H1 (cell line): ENCODE results near the gene PDP2.
"Not testable (repeated sequence)": the region's sequence is repeated elsewhere in the genome, so short reads cannot be mapped to it uniquely, and the experiment has no call there.

ENCODE experiments used
- EZH2 ChIP-seq: fragments of 200-600 bp; sonication (generic); IDR thresholded peaks from 2 replicates; pipeline ENCODE4 v1.7.1; 2012; ENCODE audit warnings: low read depth, mild to moderate bottlenecking, moderate library complexity, low read length, inconsistent platforms; ENCODE audit not compliant: severe bottlenecking
- POLR2A ChIP-seq, 2 experiments: IDR thresholded peaks; 1 replicate in 1 of 2; 2 replicates in 1 of 2; pipeline ENCODE4 v1.6.1; 2011; ENCODE audit warnings: low read depth in 2 of 2, low read length in 2 of 2, mild to moderate bottlenecking in 2 of 2; ENCODE audit errors: control extremely low read depth in 1 of 2
- POLR2AphosphoS5 ChIP-seq: IDR thresholded peaks from 2 replicates; pipeline ENCODE4 v1.6.1; 2011; ENCODE audit warnings: low read depth, low read length
- RAD21 ChIP-seq, 2 experiments: IDR thresholded peaks in 1 of 2; conservative IDR thresholded peaks in 1 of 2; 2 replicates each; pipeline ENCODE4 v1.6.1; 2011; ENCODE audit warnings: low read depth in 2 of 2, low read length in 2 of 2, improper control_type of control experiment in 1 of 2, inconsistent platforms in 1 of 2, mild to moderate bottlenecking in 1 of 2, moderate library complexity in 1 of 2
- RNF2 ChIP-seq: fragments of 200-900, 300-1000 bp; sonication (generic); IDR thresholded peaks from 2 replicates; pipeline ENCODE4 v1.7.1; 2016; ENCODE audit warnings: borderline replicate concordance, low read depth, mild to moderate bottlenecking, antibody characterized with exemption, low read length; ENCODE audit not compliant: poor library complexity, severe bottlenecking; ENCODE audit errors: missing control alignments
- TF ChIP-seq, protein P1 (sequence below), 3 experiments: IDR thresholded peaks; 1 replicate in 2 of 3; 2 replicates in 1 of 3; pipeline versions ENCODE4 v1.5.1 to v1.6.1; 2011; ENCODE audit warnings: low read length in 3 of 3, mild to moderate bottlenecking in 3 of 3, inconsistent platforms in 2 of 3, low read depth in 1 of 3, moderate library complexity in 1 of 3; ENCODE audit not compliant: insufficient read depth in 1 of 3; ENCODE audit errors: control extremely low read depth in 1 of 3

GRCh38 chr16:66896682-66897081, 16.4 kb downstream of the PDP2 start:
- not testable (repeated sequence) for TF ChIP-seq RNF2; EZH2; POLR2AphosphoS5; RAD21 (IDR thresholded peaks at IDR 0.05 in 1 of 2, conservative IDR thresholded peaks at IDR 0.05 in 1 of 2; ENCODE audit: low read depth in 2 of 2, low read length in 2 of 2); POLR2A (IDR thresholded peaks at IDR 0.05; ENCODE audit: control extremely low read depth in 1 of 2, low read depth in 2 of 2, low read length in 2 of 2)
- TF ChIP-seq, protein P1, sequence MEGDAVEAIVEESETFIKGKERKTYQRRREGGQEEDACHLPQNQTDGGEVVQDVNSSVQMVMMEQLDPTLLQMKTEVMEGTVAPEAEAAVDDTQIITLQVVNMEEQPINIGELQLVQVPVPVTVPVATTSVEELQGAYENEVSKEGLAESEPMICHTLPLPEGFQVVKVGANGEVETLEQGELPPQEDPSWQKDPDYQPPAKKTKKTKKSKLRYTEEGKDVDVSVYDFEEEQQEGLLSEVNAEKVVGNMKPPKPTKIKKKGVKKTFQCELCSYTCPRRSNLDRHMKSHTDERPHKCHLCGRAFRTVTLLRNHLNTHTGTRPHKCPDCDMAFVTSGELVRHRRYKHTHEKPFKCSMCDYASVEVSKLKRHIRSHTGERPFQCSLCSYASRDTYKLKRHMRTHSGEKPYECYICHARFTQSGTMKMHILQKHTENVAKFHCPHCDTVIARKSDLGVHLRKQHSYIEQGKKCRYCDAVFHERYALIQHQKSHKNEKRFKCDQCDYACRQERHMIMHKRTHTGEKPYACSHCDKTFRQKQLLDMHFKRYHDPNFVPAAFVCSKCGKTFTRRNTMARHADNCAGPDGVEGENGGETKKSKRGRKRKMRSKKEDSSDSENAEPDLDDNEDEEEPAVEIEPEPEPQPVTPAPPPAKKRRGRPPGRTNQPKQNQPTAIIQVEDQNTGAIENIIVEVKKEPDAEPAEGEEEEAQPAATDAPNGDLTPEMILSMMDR (IDR thresholded peaks at IDR 0.05; ENCODE audit: control extremely low read depth in 1 of 3, insufficient read depth in 1 of 3, low read depth in 1 of 3, low read length in 3 of 3) = not testable (repeated sequence)
